Stimulated activated naive CD8-positive, alpha-beta T cell treated with anti-CD3 and anti-CD28 coated beads, Interleukin-15, amount 100 ng/mL, for 72 hours (primary cell): Measurements from ENCODE around the gene NCKAP5L.
"Not testable (repeated sequence)": the region's sequence is repeated elsewhere in the genome, so short reads cannot be mapped to it uniquely, and the experiment has no call there.

Source experiments
- ATAC-seq: fragments of 150-1000 bp; cut with Tn5 transposase; 2 replicates; pipeline ENCODE4 v1.10.0; 2021; ENCODE audit warnings: mild to moderate bottlenecking, moderate library complexity
- DNase-seq, 2 donors: peaks; one replicate each; pipeline ENCODE4 v3.0.0; 2021 to 2022
- H3K27ac Mint-ChIP-seq, 2 donors: one replicate each; pipeline ENCODE4 v1.8.0; 2022; ENCODE audit warnings: mild to moderate bottlenecking in 2 of 2, mixed read lengths in 2 of 2, moderate library complexity in 2 of 2
- H3K27me3 Mint-ChIP-seq: one replicate; pipeline ENCODE4 v1.8.0; 2022; ENCODE audit warnings: mixed read lengths
- H3K4me1 Mint-ChIP-seq: one replicate; pipeline ENCODE4 v1.8.0; 2022; ENCODE audit warnings: mild to moderate bottlenecking, mixed read lengths
- H3K4me3 Mint-ChIP-seq, 2 donors: one replicate each; pipeline ENCODE4 v1.8.0; 2022; ENCODE audit warnings: mild to moderate bottlenecking in 2 of 2, mixed read lengths in 2 of 2, moderate library complexity in 1 of 2
- H3K9me3 Mint-ChIP-seq, 2 donors: one replicate each; pipeline ENCODE4 v1.8.0; 2022; ENCODE audit warnings: mixed read lengths in 2 of 2

The NCKAP5L gene

GRCh38 chr12:49867570-49868341, 39.5 kb upstream of the NCKAP5L start:
- Mint-ChIP-seq H3K27me3 (peaks cover 9% of the 10 kb centered on the region), H3K4me3 (no peak overlapping the region), H3K4me1 (no peaks in the 10 kb centered on the region), H3K9me3 (no peaks in the 10 kb centered on the region), H3K27ac (no peak overlapping the region)
- DNase-seq (no peak), ATAC-seq (no peak)

- Mint-ChIP-seq H3K4me1 (no peaks in the 10 kb centered on the region), H3K9me3 (no peaks in the 10 kb centered on the region), H3K27me3 (peaks cover 9% of the 10 kb centered on the region), H3K4me3 (no peak overlapping the region), H3K27ac (peak overlapping the region in 1 of 2 donors; percentile 91)
- peak; percentile 85 for ATAC-seq
- DNase-seq = peak; percentile 79 to 80
Measured at GRCh38 chr12:49866859-49867569, 38.8 kb upstream of the NCKAP5L start.

DNA sequence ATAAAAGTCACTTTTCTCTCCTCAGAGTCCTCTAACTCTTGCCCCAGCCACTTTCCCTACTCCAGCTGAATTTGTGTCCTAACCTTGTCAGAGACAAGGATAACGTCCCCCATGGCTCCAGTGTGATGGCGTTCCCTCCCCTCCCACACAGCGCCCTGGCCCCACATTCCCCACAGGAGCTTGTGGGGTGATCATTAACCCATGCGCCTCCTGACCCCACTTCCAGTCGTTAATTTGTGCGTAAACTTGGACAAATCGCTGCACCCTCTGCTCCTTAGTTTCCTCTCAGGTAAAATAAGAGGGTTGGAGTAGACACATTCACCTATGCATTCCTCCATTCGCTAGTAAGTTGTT, 37.5 kb upstream of the NCKAP5L start:
- Mint-ChIP-seq H3K4me1 (no peaks in the 10 kb centered on the region), H3K4me3 (no peak overlapping the region), H3K27me3 (peaks cover 9% of the 10 kb centered on the region), H3K27ac (no peak overlapping the region), H3K9me3 (no peaks in the 10 kb centered on the region)
- DNase-seq (no peak), ATAC-seq (no peak)

DNA sequence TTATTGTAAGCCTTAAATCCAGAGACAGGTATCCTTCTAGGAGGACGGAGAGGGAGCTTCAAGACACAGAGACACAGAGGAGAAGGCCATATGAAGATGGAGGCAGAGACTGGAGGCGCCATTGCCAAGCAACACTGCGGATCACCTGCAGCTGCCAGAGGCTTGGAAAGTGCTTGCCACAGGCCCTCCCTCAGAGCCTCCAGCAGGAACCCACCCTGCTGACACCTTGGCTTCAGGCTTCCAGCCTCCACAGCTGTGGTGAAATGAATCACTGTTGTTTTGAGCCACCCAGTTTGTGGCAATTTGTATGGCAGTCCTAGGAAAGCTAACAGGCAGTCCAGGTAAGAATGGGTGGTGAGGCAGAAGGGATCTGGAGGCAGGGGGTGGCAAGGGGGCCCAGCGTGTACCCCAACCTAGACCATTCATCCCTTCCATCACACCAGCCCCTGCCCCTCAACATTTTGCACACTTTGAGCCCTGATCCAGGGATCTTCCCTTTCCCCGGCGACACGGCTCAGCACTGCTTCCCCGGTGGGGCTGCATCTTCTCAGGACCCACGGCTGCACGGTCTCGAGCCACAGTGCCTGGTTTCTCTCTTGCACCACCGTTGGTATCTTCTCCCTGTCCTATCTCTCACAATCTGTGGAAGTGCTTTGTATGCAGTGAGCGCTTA, 37.0 kb upstream of the NCKAP5L start:
- no peak overlapping the region for H3K4me3 Mint-ChIP-seq
- H3K27me3 Mint-ChIP-seq = peaks cover 9% of the 10 kb centered on the region
- ATAC-seq (no peak), DNase-seq (no peak)
- no peaks in the 10 kb centered on the region for H3K9me3 Mint-ChIP-seq
- H3K4me1 Mint-ChIP-seq = no peaks in the 10 kb centered on the region
- H3K27ac Mint-ChIP-seq = no peak overlapping the region

- H3K9me3 Mint-ChIP-seq = no peaks in the 10 kb centered on the region
- H3K27ac Mint-ChIP-seq = no peak overlapping the region
- ATAC-seq (no peak), DNase-seq (no peak)
- peaks cover 9% of the 10 kb centered on the region for H3K27me3 Mint-ChIP-seq
- H3K4me1 Mint-ChIP-seq = no peaks in the 10 kb centered on the region
- no peak overlapping the region for H3K4me3 Mint-ChIP-seq
Measured at GRCh38 chr12:49864798-49865090, 36.5 kb upstream of the NCKAP5L start.

DNA sequence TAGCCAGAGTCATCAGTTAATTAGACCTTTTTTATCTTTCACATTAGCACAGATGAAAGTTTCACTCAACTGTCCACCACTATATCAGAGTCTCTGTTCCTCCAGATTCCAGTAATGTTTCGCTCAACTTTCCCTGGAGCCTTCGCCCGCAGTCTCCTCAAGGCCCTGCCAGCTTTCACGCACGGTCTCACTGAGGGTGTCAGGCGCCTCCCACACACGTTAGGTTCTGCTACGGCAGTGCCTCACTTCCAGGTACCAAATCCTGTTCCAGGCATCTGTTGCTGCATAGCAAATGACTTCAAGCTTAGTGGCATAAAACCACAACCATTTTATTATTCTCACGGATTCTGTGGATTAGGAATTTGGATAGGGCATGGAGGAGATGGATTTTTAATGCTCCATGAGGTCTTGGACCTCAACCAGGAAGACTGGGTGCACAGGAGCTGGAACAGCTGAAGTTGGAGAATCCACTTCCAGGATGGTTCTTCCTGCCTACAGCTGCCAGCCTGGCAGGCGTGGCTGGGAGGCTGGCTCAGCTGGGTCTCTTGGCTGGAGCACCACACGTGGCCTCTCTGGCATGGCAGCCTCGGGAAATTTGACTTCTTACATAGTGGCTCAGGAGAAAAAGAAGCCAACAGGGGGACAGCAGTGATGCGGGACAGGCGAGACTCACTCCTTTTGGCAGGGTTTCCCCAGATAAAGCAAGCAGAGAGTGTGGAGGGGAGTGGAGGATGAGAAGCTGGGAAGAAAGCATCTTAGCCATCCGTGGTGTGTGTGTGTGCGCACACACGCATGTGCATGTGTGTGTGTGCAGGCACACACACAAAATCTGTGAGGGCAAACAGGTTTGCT, 36.0 kb upstream of the NCKAP5L start:
- no peaks in the 10 kb centered on the region for H3K9me3 Mint-ChIP-seq
- H3K27me3 Mint-ChIP-seq = peaks cover 9% of the 10 kb centered on the region
- no peak for ATAC-seq
- no peak for DNase-seq
- no peak overlapping the region for H3K4me3 Mint-ChIP-seq
- H3K27ac Mint-ChIP-seq = no peak overlapping the region
- no peaks in the 10 kb centered on the region for H3K4me1 Mint-ChIP-seq

DNA sequence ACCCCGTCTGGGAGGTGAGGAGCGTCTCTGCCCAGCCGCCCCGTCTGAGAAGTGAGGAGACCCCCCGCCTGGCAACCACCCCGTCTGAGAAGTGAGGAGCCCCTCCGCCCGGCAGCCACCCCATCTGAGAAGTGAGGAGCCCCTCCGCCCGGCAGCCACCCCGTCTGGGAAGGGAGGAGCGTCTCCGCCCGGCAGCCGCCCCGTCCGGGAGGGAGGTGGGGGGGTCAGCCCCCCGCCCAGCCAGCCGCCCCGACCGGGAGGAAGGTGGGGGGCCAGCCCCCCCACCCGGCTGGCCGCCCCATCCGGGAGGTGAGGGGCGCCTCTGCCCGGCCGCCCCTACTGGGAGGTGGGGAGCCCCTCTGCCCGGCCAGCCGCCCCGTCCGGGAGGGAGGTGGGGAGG, 32.7 kb upstream of the NCKAP5L start:
- not testable (repeated sequence) for H3K27me3 Mint-ChIP-seq, DNase-seq, ATAC-seq, H3K9me3 Mint-ChIP-seq, H3K4me3 Mint-ChIP-seq, H3K4me1 Mint-ChIP-seq, H3K27ac Mint-ChIP-seq

- not testable (repeated sequence) for H3K9me3 Mint-ChIP-seq, ATAC-seq, H3K27ac Mint-ChIP-seq, H3K4me1 Mint-ChIP-seq, DNase-seq, H3K4me3 Mint-ChIP-seq
- H3K27me3 Mint-ChIP-seq = peaks cover 16% of the 10 kb centered on the region
Measured at GRCh38 chr12:49855890-49856289, 27.7 kb upstream of the NCKAP5L start.

DNA sequence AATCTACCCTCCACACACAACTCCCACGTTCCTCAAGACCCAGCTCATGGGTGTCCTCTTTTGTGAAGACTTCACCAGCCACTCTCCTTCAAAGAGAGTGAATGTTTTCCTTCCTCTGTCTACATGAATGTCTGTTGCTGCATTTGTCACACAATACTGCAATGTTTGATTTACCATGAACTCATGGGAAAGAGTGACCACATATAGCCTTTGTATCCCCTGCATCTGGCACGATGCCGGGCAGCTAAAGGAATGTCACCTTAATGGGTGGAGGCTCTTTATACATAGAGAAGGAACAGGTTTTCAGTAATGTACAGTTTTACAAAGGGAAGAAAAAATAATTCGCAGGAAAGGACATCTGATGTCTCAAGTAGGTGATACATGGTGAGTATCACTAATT, 26.8 kb upstream of the NCKAP5L start:
- H3K27me3 Mint-ChIP-seq = peaks cover 19% of the 10 kb centered on the region
- no peak for ATAC-seq
- H3K4me3 Mint-ChIP-seq = no peak overlapping the region
- DNase-seq = no peak
- H3K27ac Mint-ChIP-seq = no peak overlapping the region
- H3K4me1 Mint-ChIP-seq = no peaks in the 10 kb centered on the region
- H3K9me3 Mint-ChIP-seq = no peaks in the 10 kb centered on the region

- no peak overlapping the region for H3K27ac Mint-ChIP-seq
- H3K9me3 Mint-ChIP-seq = no peaks in the 10 kb centered on the region
- no peak overlapping the region for H3K4me3 Mint-ChIP-seq
- DNase-seq (no peak), ATAC-seq (no peak)
- peaks cover 19% of the 10 kb centered on the region for H3K27me3 Mint-ChIP-seq
- H3K4me1 Mint-ChIP-seq = no peaks in the 10 kb centered on the region
Measured at GRCh38 chr12:49853671-49854070, 25.5 kb upstream of the NCKAP5L start.

DNA sequence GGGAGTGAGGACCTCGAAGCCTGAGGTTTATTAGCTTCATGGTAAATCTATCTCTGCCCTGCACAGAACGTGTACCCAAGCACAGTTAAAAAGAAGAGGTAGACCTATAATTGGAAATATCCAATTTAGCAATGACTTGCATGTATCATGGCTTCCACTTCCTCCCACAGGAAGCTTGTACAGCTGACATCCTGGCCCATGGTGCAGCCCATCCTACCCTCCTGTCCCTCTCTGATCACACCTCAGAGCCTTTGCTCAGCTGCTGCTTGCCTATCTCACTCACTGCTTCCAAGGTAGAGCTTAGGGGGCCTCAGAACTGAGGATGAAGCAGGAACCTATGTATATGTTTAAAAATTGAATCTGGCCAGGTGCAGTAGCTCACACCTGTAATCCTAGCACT, 18.9 kb upstream of the NCKAP5L start:
- no peaks in the 10 kb centered on the region for H3K9me3 Mint-ChIP-seq
- H3K4me3 Mint-ChIP-seq = no peak overlapping the region
- H3K27me3 Mint-ChIP-seq = peaks cover 15% of the 10 kb centered on the region
- DNase-seq (no peak), ATAC-seq (no peak)
- no peak overlapping the region for H3K27ac Mint-ChIP-seq
- H3K4me1 Mint-ChIP-seq = peaks cover 21% of the 10 kb centered on the region

- H3K4me3 Mint-ChIP-seq = no peak overlapping the region
Measured at GRCh38 chr12:49846032-49846431, 17.8 kb upstream of the NCKAP5L start.

GRCh38 chr12:49843876-49844437, 15.7 kb upstream of the NCKAP5L start:
- ATAC-seq (no peak), DNase-seq (no peak)
- Mint-ChIP-seq H3K4me3 (peak overlapping the region in 1 of 2 donors; percentile 91), H3K9me3 (no peaks in the 10 kb centered on the region), H3K4me1 (peaks cover 35% of the 10 kb centered on the region), H3K27ac (no peak overlapping the region), H3K27me3 (no peaks in the 10 kb centered on the region)

More at GRCh38 chr12:49846032-49846431, 17.8 kb upstream of the NCKAP5L start:
- ATAC-seq (no peak), DNase-seq (no peak)
- Mint-ChIP-seq H3K27me3 (peaks cover 4% of the 10 kb centered on the region), H3K9me3 (no peaks in the 10 kb centered on the region), H3K27ac (no peak overlapping the region), H3K4me1 (peaks cover 32% of the 10 kb centered on the region)

- peak overlapping the region; percentile 91 to 97 for H3K4me3 Mint-ChIP-seq
Measured at GRCh38 chr12:49843411-49843810, 15.2 kb upstream of the NCKAP5L start.

More at GRCh38 chr12:49843411-49843810, 15.2 kb upstream of the NCKAP5L start:
- peaks cover 37% of the 10 kb centered on the region for H3K4me1 Mint-ChIP-seq
- H3K27me3 Mint-ChIP-seq = no peaks in the 10 kb centered on the region
- no peak for ATAC-seq
- no peak for DNase-seq
- H3K27ac Mint-ChIP-seq = peak overlapping the region; percentile 97
- H3K9me3 Mint-ChIP-seq = no peaks in the 10 kb centered on the region
